ENCODE measurements around the gene SLC25A21. TPM values are rescaled to one million over a fixed set of nuclear protein-coding genes. Genes with fewer than 3 reads are reported as not detected.

SLC25A21 gene
- total RNA-seq, 4 donors from 2014 or later: 0.82 to 11.1 TPM; not detected in 2

DNA sequence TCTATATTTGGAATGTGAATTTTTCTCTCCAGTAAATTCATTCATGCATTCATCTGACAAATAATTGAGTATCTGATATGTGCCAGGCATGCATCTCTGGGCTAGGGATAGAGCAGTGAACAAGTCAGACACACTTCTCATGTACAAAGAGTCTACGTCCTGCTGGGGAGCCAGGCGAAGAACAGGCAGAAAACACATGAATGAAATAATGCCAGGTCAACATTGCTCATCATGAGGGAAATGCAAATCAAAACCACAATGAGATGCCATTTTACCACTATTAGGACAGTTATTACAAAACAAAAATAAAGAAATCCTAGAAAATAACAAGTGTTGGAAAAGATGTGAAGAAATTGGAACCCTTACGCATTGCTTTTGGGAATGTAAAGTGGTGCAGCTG is 420.5 kb downstream of the SLC25A21 start:
- 95 to 96% methylated on average over 3 of the region's 3 CpGs for WGBS, 2 donors (ENCODE audit: low coverage in 1 of 2)
- Histone ChIP-seq H3K36me3 (no peaks in the 10 kb centered on the region), H3K27me3 (no peaks in the 10 kb centered on the region), H3K9me3 (no peaks in the 10 kb centered on the region), H3K4me1 (peaks cover 0 to 11% (median 0%) of the 10 kb centered on the region in 4 donors), H3K27ac (peak overlapping the region in 1 of 4 donors; percentile 18), H3K4me3 (no peak overlapping the region)
- intact Hi-C loops (cut with DNase I; ENCODE audit: low total_unique reads): no loop called here
- in situ Hi-C loops (cut with MboI; ENCODE audit: low pct_ligation_motif_present in 1 of 4, low pct_unique_long_range_greater_than_20kb in 1 of 4, low sequenced_read_pairs in 3 of 4): no loop called here
- TF ChIP-seq, protein P1, sequence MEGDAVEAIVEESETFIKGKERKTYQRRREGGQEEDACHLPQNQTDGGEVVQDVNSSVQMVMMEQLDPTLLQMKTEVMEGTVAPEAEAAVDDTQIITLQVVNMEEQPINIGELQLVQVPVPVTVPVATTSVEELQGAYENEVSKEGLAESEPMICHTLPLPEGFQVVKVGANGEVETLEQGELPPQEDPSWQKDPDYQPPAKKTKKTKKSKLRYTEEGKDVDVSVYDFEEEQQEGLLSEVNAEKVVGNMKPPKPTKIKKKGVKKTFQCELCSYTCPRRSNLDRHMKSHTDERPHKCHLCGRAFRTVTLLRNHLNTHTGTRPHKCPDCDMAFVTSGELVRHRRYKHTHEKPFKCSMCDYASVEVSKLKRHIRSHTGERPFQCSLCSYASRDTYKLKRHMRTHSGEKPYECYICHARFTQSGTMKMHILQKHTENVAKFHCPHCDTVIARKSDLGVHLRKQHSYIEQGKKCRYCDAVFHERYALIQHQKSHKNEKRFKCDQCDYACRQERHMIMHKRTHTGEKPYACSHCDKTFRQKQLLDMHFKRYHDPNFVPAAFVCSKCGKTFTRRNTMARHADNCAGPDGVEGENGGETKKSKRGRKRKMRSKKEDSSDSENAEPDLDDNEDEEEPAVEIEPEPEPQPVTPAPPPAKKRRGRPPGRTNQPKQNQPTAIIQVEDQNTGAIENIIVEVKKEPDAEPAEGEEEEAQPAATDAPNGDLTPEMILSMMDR (IDR thresholded peaks at IDR 0.05): no peak
- no peak for TF ChIP-seq POLR2AphosphoS5 (IDR thresholded peaks at IDR 0.05)
- TF ChIP-seq POLR2A (IDR thresholded peaks at IDR 0.05): no peak
- TF ChIP-seq EP300 (IDR thresholded peaks at IDR 0.05; ENCODE audit: low read depth): no peak
- no peak for DNase-seq

DNA sequence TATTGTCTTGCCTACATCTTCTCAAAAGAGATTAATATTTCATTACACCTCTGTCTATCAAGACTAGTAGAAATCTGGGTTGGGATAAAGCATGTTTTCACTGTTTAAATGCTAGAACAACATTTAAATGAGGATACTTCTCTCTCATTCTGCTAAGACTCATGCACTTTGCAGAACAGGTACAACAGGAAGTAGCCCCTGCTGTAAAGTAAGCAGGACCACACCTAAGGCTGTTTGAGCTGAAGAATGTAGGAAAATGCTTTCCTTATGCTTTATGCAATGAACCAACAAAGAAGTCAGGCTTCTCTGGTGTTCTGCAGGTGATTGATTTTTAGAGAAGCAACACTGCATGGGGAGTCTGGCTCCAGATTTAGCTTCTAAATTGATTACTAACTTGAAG is 421.3 kb downstream of the SLC25A21 start:
- Histone ChIP-seq H3K9me3 (no peaks in the 10 kb centered on the region), H3K27me3 (no peaks in the 10 kb centered on the region), H3K4me1 (peaks cover 0 to 11% (median 0%) of the 10 kb centered on the region in 4 donors), H3K27ac (peak overlapping the region in 3 of 4 donors; percentile 12 to 33 (median 18)), H3K4me3 (no peak overlapping the region), H3K36me3 (no peaks in the 10 kb centered on the region)
- TF ChIP-seq, protein P1 (IDR thresholded peaks at IDR 0.05): no peak
- in situ Hi-C loops (cut with MboI; ENCODE audit: low pct_ligation_motif_present in 1 of 4, low pct_unique_long_range_greater_than_20kb in 1 of 4, low sequenced_read_pairs in 3 of 4) (no loop called here), intact Hi-C loops (cut with DNase I; ENCODE audit: low total_unique reads) (no loop called here)
- DNase-seq: peak; percentile 11

DNA sequence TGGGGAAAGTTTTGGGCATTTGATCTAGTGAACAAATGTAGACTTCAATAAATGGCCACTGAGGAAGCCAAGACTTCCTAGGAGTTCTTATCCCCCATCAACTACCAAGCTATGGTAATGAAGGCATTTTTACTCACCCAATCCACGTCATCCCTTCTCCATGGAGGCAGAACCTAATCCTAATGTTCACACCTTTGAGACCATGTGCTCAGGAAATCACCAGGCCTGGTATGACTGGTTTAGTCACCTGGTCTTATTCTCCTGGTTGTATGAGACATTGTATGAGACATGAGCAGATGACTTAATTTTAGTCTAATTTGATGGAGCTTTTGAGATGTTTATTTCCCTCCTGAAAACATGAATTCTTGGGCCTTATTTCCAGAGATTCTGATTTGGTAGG is 422.2 kb downstream of the SLC25A21 start:
- Histone ChIP-seq H3K4me1 (peaks cover 0 to 11% (median 0%) of the 10 kb centered on the region in 4 donors), H3K4me3 (no peak overlapping the region), H3K36me3 (no peaks in the 10 kb centered on the region), H3K27me3 (no peaks in the 10 kb centered on the region), H3K9me3 (no peaks in the 10 kb centered on the region), H3K27ac (no peak overlapping the region)
- 63 to 95% methylated on average over 1 of the region's 1 CpG for WGBS, 2 donors (ENCODE audit: low coverage in 1 of 2)
- TF ChIP-seq POLR2A (IDR thresholded peaks at IDR 0.05) (no peak), POLR2AphosphoS5 (IDR thresholded peaks at IDR 0.05) (no peak), EP300 (IDR thresholded peaks at IDR 0.05; ENCODE audit: low read depth) (no peak)
- TF ChIP-seq, protein P1 (IDR thresholded peaks at IDR 0.05): no peak
- intact Hi-C loops (cut with DNase I; ENCODE audit: low total_unique reads): no loop called here
- in situ Hi-C loops (cut with MboI; ENCODE audit: low pct_ligation_motif_present in 1 of 4, low pct_unique_long_range_greater_than_20kb in 1 of 4, low sequenced_read_pairs in 3 of 4): no loop called here
- no peak for DNase-seq

DNA sequence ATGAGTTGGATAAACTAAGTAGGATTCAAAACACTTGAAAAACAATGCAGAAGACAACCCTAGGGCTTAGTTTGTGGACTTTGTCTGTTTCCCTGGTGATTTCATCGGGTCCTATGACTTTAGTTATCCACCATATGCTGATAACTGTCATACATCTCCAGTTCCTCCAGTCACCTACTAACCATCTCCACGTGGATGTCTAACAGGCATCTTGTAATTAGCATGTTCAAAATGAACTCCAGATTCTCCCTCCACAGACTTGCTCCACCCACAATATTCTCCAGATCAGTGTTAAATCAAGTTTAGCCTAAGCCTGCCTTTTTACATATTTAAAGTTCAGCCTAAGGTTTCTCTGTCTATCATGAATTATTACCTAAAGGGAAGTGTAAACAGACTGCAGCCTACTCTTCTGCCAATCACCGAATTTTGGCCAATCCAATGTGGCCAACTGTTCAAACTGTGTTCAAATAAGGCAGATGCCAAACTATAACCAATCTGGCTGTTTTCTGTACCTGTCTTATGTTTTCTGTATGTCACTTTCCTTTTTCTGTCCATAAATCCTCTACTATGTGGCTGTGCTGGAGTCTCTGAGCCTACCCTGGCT is 423.7 kb downstream of the SLC25A21 start:
- in situ Hi-C loops (cut with MboI; ENCODE audit: low pct_ligation_motif_present in 1 of 4, low pct_unique_long_range_greater_than_20kb in 1 of 4, low sequenced_read_pairs in 3 of 4) (no loop called here), intact Hi-C loops (cut with DNase I; ENCODE audit: low total_unique reads) (no loop called here)

More for the DNA sequence above, 423.7 kb downstream of the SLC25A21 start:
- H3K4me3 ChIP-seq: no peak overlapping the region
- H3K27me3 ChIP-seq: no peaks in the 10 kb centered on the region
- DNase-seq: no peak
- H3K9me3 ChIP-seq: peaks cover 0 to 4% of the 10 kb centered on the region in 2 donors
- TF ChIP-seq POLR2A (IDR thresholded peaks at IDR 0.05): no peak
- TF ChIP-seq, protein P1 (IDR thresholded peaks at IDR 0.05): no peak
- TF ChIP-seq EP300 (IDR thresholded peaks at IDR 0.05; ENCODE audit: low read depth): no peak
- H3K4me1 ChIP-seq: peaks cover 0 to 11% (median 0%) of the 10 kb centered on the region in 4 donors
- H3K27ac ChIP-seq: no peak overlapping the region
- WGBS, 2 donors (ENCODE audit: low coverage in 1 of 2): 69 to 74% methylated on average over 3 of the region's 3 CpGs
- H3K36me3 ChIP-seq: no peaks in the 10 kb centered on the region
